HL-60 (cell line): ENCODE results near the gene MARVELD1.
"Not testable (repeated sequence)": the region's sequence is repeated elsewhere in the genome, so short reads cannot be mapped to it uniquely, and the experiment has no call there.

Experiments
- DNase-seq, 2 experiments: peaks; one replicate each; pipeline ENCODE4 v3.0.0-alpha.2; 2010 to 2020; ENCODE audit warnings: low read depth in 1 of 2, low spot score in 1 of 2
- H3K27ac ChIP-seq: fragments of 250-450 bp; sonication (Bioruptor Pico); replicated peaks from 2 replicates; pipeline ENCODE4 v1.5.1; 2020; ENCODE audit warnings: mild to moderate bottlenecking, moderate library complexity
- H3K27me3 ChIP-seq: fragments of 250-450 bp; sonication (Bioruptor Pico); 2 replicates; pipeline ENCODE4 v1.5.1; 2021; ENCODE audit warnings: mild to moderate bottlenecking, moderate library complexity; ENCODE audit not compliant: insufficient read depth, poor library complexity, severe bottlenecking
- H3K4me3 ChIP-seq: replicated peaks from 2 replicates; pipeline ENCODE4 v1.5.1; 2011; ENCODE audit warnings: mild to moderate bottlenecking, control low read depth, low read length; ENCODE audit not compliant: insufficient read depth
- CTCF ChIP-seq: IDR thresholded peaks from one replicate; pipeline ENCODE4 v1.5.1; 2011; ENCODE audit warnings: low read length, control low read depth, inconsistent platforms; ENCODE audit not compliant: insufficient read depth
- GABPA ChIP-seq: IDR thresholded peaks from 2 replicates; pipeline ENCODE4 v1.6.1; 2012; ENCODE audit warnings: low read depth
- POLR2AphosphoS5 ChIP-seq: IDR thresholded peaks from 2 replicates; pipeline ENCODE4 v1.6.1; 2012; ENCODE audit warnings: low read depth
- REST ChIP-seq: IDR thresholded peaks from 2 replicates; pipeline ENCODE4 v1.6.1; 2012; ENCODE audit warnings: low read depth; ENCODE audit not compliant: insufficient replicate concordance
- SPI1 ChIP-seq: IDR thresholded peaks from 2 replicates; pipeline ENCODE4 v1.6.1; 2012; ENCODE audit warnings: low read depth, mild to moderate bottlenecking, borderline replicate concordance

The MARVELD1 gene

GRCh38 chr10:97683556-97684367 is 29.8 kb upstream of the MARVELD1 start:
- no peaks in the 10 kb centered on the region for H3K27me3 ChIP-seq
- H3K4me3 ChIP-seq = no peak overlapping the region
- DNase-seq = peak in 1 of 2 experiments; percentile 68
- no peak overlapping the region for H3K27ac ChIP-seq
- TF ChIP-seq REST = no peak
- TF ChIP-seq GABPA = no peak
- no peak for TF ChIP-seq CTCF
- TF ChIP-seq SPI1 = peak; percentile 64

GRCh38 chr10:97684368-97684713 is 29.2 kb upstream of the MARVELD1 start:
- not testable (repeated sequence) for H3K27ac ChIP-seq, H3K4me3 ChIP-seq, DNase-seq, H3K27me3 ChIP-seq

- Histone ChIP-seq H3K27ac (no peak overlapping the region), H3K27me3 (no peaks in the 10 kb centered on the region), H3K4me3 (no peak overlapping the region)
- no peak for TF ChIP-seq SPI1
- no peak for TF ChIP-seq POLR2AphosphoS5
- no peak for TF ChIP-seq GABPA
- no peak for TF ChIP-seq CTCF
- no peak for TF ChIP-seq REST
- DNase-seq = no peak
Observed at GRCh38 chr10:97684866-97685394, 28.6 kb upstream of the MARVELD1 start.

GRCh38 chr10:97685395-97685958 is 28.1 kb upstream of the MARVELD1 start:
- no peak for TF ChIP-seq POLR2AphosphoS5
- no peak for TF ChIP-seq GABPA
- no peak for TF ChIP-seq REST
- TF ChIP-seq SPI1 = no peak
- no peak for TF ChIP-seq CTCF
- Histone ChIP-seq H3K4me3 (no peak overlapping the region), H3K27me3 (no peaks in the 10 kb centered on the region), H3K27ac (no peak overlapping the region)
- DNase-seq = no peak
